ENCODE measurements around the gene RIMKLB.

The RIMKLB gene

GRCh38 chr12:8821591-8821990, 123.8 kb downstream of the RIMKLB start:
- DNase-seq = no peak

DNA sequence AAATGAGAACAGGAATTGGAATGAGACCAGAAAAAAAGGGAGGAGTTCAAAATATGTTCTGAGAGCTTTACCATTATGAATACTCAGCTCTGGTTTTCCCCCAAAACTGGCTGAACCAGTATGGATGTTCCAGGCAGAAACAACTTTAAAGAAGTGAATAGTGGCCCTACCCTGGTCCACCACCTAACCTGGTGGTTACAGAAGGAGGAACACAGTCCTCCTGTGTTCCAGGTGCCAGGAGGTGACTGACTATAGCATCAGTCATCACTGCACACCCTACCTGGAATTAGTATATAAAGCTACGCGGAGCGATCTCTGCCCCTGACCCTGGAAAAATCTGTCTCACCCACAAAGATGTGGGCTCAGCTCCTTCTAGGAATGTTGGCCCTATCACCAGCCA, 124.5 kb downstream of the RIMKLB start, which contains the start of gene A2ML1:
Gene A2ML1 (plus strand): TSS at position 324 of the 400 bp plus-strand sequence. CDS start 31 bp downstream, at position 355.
- no peak for DNase-seq

GRCh38 chr12:8823565-8824300, 125.9 kb downstream of the RIMKLB start:
- DNase-seq = no peak

- no peak for DNase-seq
These were observed 129.9 kb downstream of the RIMKLB start for GRCh38 chr12:8827551-8828256.

DNA sequence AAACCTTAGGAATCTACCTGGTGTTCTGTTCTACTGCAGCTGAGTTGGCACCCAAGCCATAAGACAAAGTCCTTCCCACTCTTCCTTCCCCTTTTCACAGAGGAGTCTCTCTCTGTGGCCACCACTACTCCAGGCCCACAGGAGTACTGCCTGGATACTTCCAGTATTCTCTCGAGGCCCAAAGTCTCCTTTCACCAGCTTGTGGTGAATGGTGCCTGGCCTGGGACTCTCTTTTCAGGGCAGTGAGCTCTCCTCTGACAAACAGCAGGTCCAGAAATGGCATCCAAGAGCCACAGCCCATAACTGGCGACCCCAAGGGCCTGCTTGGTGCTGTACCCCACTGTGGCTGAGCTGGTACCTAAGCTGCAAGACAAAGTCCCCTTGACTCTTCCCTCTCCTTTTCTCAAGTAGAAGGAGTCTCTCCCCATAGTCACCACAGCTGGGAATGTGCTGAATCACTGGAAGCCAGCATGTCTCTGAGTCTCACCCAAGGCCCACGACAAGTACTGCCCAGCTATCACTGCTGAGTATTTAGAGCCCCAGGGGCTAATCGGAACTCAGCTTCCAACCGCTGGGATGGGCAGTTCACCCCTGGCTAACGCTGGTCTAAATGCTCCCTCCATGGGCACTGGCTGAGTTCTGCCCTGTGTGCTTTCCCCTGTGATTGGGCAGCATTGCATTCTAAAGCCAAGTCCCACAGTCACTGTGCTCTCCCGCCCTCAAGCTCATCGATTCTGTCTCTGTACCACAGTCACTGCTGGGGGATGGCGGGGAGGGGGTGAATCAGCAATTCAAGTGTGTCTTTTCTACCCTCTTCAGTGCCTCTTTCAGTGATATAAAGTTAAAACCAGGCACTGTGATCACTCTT, 130.7 kb downstream of the RIMKLB start:
- DNase-seq = no peak

- DNase-seq = no peak
These were observed 131.3 kb downstream of the RIMKLB start for GRCh38 chr12:8829125-8829518.

DNA sequence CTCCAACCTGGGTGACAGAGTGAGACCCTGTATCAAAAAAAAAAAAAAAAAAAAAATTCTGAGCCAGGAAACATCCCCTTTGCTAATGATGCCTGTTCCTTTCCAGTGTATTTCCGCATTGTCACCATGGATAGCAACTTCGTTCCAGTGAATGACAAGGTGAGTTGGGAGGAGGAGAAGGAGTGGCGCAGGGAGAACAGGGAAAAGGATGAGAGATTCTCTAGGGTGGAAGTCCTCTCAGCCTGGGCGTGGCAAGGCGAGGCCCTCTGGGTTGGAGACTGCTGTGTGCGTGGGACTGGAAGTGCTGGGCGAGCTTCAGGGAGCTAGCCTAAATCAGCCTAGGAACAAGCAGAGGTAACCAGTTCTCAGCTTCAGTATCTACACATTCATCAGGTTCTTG, 131.8 kb downstream of the RIMKLB start:
- DNase-seq = no peak

DNA sequence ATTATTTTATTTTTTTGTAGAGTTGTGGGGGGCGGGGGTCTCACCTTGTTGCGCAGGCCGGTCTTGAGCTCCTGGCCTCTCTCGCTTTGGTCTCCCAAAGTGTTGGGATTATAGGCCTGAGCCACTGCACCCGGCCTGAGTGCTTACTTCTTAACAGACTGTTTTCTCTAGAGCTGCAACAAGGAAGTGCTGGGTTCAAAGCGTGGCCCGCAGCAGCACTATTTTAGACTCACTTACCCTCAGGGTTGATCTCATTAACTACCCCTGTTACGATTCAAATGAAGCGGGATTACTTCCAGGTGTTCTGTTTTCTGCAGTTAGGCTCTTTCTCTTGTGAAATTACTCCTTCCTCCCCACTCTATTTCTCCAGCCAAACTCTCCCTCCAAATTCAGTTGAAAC, 133.3 kb downstream of the RIMKLB start:
- DNase-seq = no peak

- DNase-seq = no peak
These were observed 134.7 kb downstream of the RIMKLB start for GRCh38 chr12:8832500-8832899.
